ENCODE results near the gene VTI1A.

DNA sequence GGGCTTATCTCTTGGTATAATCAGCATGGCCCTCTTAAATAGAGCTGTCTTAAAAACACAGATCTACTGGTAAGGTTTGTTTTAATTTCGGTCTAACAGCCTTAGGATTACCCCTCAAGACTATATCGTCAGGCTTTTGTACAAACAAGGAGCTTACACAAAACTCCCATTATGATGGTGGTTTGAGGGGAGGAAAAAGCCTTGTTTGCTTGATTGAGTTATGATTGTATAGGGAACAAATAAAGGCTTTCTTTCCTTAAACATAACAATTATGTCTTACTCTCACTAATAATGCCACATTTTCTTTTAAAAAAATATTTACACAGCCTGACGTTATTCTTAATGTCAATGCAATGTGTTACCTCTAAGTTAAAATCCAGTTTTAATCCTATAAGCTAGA lies 314.2 kb downstream of the VTI1A start:
- TF ChIP-seq, protein P1, sequence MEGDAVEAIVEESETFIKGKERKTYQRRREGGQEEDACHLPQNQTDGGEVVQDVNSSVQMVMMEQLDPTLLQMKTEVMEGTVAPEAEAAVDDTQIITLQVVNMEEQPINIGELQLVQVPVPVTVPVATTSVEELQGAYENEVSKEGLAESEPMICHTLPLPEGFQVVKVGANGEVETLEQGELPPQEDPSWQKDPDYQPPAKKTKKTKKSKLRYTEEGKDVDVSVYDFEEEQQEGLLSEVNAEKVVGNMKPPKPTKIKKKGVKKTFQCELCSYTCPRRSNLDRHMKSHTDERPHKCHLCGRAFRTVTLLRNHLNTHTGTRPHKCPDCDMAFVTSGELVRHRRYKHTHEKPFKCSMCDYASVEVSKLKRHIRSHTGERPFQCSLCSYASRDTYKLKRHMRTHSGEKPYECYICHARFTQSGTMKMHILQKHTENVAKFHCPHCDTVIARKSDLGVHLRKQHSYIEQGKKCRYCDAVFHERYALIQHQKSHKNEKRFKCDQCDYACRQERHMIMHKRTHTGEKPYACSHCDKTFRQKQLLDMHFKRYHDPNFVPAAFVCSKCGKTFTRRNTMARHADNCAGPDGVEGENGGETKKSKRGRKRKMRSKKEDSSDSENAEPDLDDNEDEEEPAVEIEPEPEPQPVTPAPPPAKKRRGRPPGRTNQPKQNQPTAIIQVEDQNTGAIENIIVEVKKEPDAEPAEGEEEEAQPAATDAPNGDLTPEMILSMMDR (conservative IDR thresholded peaks at IDR 0.05) = no peak
- no peak for TF ChIP-seq EZH2 (IDR thresholded peaks at IDR 0.05; ENCODE audit: low read depth)
